Neural crest cell (in vitro differentiated cells): ENCODE data around the gene GPC6. TPM values are rescaled to one million over a fixed set of nuclear protein-coding genes. Genes with fewer than 3 reads are reported as not detected.
"Not testable (repeated sequence)": the region's sequence is repeated elsewhere in the genome, so short reads cannot be mapped to it uniquely, and the experiment has no call there.

Experiments
- DNase-seq: peaks from one replicate; pipeline ENCODE4 v3.0.0; 2021; ENCODE audit warnings: low read depth, mixed read lengths, low spot score
- H3K27ac Mint-ChIP-seq: one replicate; pipeline ENCODE4 v1.8.0; 2021; ENCODE audit warnings: mild to moderate bottlenecking, mixed read lengths; ENCODE audit not compliant: unreplicated experiment
- H3K27me3 Mint-ChIP-seq: 2 replicates; pipeline ENCODE4 v1.8.0; 2021; ENCODE audit warnings: low read depth, mild to moderate bottlenecking, mixed read lengths
- H3K36me3 Mint-ChIP-seq: 2 replicates; pipeline ENCODE4 v1.8.0; 2021; ENCODE audit warnings: low read depth, mild to moderate bottlenecking, mixed read lengths
- H3K4me1 Mint-ChIP-seq: 2 replicates; pipeline ENCODE4 v1.8.0; 2021; ENCODE audit warnings: mixed read lengths
- H3K4me3 Mint-ChIP-seq: one replicate; pipeline ENCODE4 v1.8.0; 2021; ENCODE audit warnings: mild to moderate bottlenecking, mixed read lengths
- H3K9me3 Mint-ChIP-seq: 2 replicates; pipeline ENCODE4 v1.8.0; 2021; ENCODE audit warnings: mixed read lengths
- CTCF ChIP-seq: fragments of 200-600 bp; sonication (generic); conservative IDR thresholded peaks from 2 replicates; pipeline ENCODE4 v1.5.0; 2021; ENCODE audit warnings: antibody characterized with exemption, mild to moderate bottlenecking
- total RNA-seq: library from RNA; stranded (reverse); gene quantifications from 2 replicates; pipeline ENCODE4 v1.2.1, GENCODE V29; 2021

Gene GPC6
- total RNA-seq, 1 donor from 2014 or later, result 13.4 TPM

- TF ChIP-seq CTCF, result no peak
- no peaks in the 10 kb centered on the region for H3K36me3 Mint-ChIP-seq
- no peaks in the 10 kb centered on the region for H3K9me3 Mint-ChIP-seq
- H3K4me1 Mint-ChIP-seq, result peaks cover 17% of the 10 kb centered on the region
- H3K27ac Mint-ChIP-seq, result no peak overlapping the region
- H3K4me3 Mint-ChIP-seq, result no peak overlapping the region
- no peaks in the 10 kb centered on the region for H3K27me3 Mint-ChIP-seq
- no peak for DNase-seq
These were observed 1116.6 kb downstream of the GPC6 start for GRCh38 chr13:94343243-94343585.

DNA sequence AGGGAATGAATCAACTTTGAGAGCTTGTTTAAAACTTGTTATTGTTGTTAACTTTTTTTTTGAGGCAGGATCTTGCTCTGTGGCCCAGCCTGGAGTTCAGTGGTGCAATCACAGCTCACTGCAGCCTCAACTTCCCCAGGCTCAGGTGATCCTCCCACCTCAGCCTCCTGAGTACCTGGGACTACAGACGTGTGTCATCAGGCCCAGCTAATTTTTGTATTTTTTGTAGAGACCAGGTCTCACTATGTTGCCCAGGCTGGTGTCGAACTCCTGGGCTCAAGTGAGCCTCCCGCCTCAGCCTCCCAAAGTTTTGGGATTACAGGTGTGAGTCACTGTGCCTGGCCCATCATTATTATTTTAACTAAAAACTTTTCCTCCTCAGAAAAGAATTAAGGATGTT lies 1117.1 kb downstream of the GPC6 start:
- not testable (repeated sequence) for H3K27ac Mint-ChIP-seq, DNase-seq, H3K4me3 Mint-ChIP-seq, H3K36me3 Mint-ChIP-seq, H3K27me3 Mint-ChIP-seq, H3K9me3 Mint-ChIP-seq
- H3K4me1 Mint-ChIP-seq, result peaks cover 17% of the 10 kb centered on the region

GRCh38 chr13:94344126-94344818 lies 1117.7 kb downstream of the GPC6 start:
- H3K27ac Mint-ChIP-seq, result no peak overlapping the region
- H3K4me3 Mint-ChIP-seq, result no peak overlapping the region

DNA sequence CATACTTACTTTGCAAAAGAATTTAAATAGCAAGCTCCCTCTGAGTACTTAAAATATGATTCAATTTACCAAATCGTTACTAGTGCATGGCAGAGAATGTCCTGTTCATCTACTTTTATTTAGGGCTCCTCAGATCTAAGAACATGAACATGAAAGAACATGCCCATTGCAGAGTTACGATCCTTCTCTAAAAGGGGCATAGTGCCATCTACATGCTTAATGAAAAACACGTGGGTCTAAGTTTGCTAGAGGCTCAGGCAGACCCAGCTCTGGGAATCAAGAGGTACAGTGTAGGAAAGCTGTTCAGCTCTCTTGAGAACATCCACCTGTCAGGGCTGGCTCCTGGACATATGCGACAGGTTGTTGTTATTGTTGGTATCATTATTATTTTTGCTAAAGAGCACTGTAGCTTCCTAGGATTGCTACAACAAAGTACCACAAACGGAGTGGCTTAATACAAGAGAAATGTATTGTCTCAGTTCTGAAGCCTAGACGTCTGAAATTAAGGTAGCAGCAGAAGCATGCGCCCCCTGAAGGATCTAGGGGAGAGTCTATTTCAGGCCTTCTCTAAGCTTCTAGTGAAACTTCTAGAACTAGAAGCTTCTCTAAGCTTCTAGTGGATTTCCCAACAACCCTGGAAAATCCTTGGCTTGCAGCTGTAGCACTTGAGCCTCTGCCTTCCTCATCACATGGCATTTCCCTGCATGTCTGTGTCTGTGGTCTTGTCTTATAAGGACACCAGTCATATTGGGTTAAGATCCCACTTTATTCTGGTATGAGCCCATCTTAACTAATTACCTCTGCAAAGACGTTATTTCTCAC lies 1119.0 kb downstream of the GPC6 start:
- DNase-seq, result no peak
- Mint-ChIP-seq H3K9me3 (no peaks in the 10 kb centered on the region), H3K4me3 (no peak overlapping the region), H3K4me1 (peaks cover 17% of the 10 kb centered on the region), H3K27me3 (no peaks in the 10 kb centered on the region), H3K36me3 (no peaks in the 10 kb centered on the region), H3K27ac (no peak overlapping the region)
- TF ChIP-seq CTCF, result no peak

More at GRCh38 chr13:94344126-94344818, 1117.7 kb downstream of the GPC6 start:
- Mint-ChIP-seq H3K36me3 (no peaks in the 10 kb centered on the region), H3K27me3 (no peaks in the 10 kb centered on the region), H3K4me1 (peaks cover 17% of the 10 kb centered on the region), H3K9me3 (no peaks in the 10 kb centered on the region)
- TF ChIP-seq CTCF, result no peak
- DNase-seq, result no peak

DNA sequence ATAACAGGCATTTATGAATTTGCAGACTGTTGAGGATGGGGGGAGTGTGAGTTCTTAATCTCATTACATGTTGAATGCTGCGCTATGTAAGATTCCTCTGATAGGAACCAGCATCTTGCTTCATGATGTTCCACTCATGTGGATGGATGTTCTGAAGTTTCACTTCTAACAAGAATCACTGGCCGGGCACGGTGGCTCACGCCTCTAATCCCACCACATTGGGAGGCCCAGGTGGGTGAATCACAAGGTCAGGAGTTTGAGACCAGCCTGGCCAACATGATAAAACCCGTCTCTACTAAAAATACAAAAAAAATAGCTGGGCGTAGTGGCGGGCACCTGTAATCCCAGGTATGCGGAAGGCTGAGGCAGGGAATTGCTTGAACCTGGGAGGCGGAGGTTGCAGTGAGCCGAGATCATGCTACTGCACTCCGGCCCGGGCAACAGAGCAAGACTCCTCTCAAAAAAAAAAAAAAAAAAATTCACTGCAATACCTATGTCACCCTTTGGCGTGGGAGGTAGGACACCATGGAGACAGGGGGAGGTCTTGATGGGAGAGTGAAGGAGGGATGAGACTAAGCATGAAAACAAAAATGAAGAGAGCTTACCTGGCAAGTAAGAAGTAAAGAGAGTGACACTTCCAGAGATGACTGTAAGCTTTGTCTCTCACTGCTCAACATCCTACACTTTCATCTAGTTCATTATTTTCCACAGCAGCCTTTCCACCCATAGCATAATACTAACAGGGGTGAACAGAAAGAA lies 1119.8 kb downstream of the GPC6 start:
- no peaks in the 10 kb centered on the region for H3K9me3 Mint-ChIP-seq
- no peaks in the 10 kb centered on the region for H3K36me3 Mint-ChIP-seq
- TF ChIP-seq CTCF, result no peak
- H3K4me1 Mint-ChIP-seq, result peaks cover 17% of the 10 kb centered on the region
- no peak overlapping the region for H3K4me3 Mint-ChIP-seq
- H3K27me3 Mint-ChIP-seq, result no peaks in the 10 kb centered on the region
- no peak for DNase-seq
- no peak overlapping the region for H3K27ac Mint-ChIP-seq
